Globus pallidus (tissue), 1 donor: Measurements from ENCODE around the gene AKAP13.

Experiments used
- DNase-seq: peaks from one replicate; pipeline ENCODE4 v3.0.0-alpha.2; 2015; ENCODE audit warnings: low spot score

Gene AKAP13

GRCh38 chr15:85706779-85707518, 326.5 kb downstream of the AKAP13 start:
- DNase-seq, result no peak

GRCh38 chr15:85707519-85708338, 327.3 kb downstream of the AKAP13 start:
- DNase-seq, result no peak

- DNase-seq, result no peak
Measured at GRCh38 chr15:85708402-85708941, 328.1 kb downstream of the AKAP13 start.

GRCh38 chr15:85709250-85709649, 328.8 kb downstream of the AKAP13 start:
- no peak for DNase-seq

GRCh38 chr15:85710340-85710842, 330.0 kb downstream of the AKAP13 start:
- no peak for DNase-seq

GRCh38 chr15:85711580-85712192, 331.3 kb downstream of the AKAP13 start:
- no peak for DNase-seq

GRCh38 chr15:85716261-85716660, 335.9 kb downstream of the AKAP13 start:
- DNase-seq, result no peak

- DNase-seq, result no peak
Measured at GRCh38 chr15:85717212-85717611, 336.8 kb downstream of the AKAP13 start.

- DNase-seq, result no peak
Measured at GRCh38 chr15:85718271-85718971, 338.0 kb downstream of the AKAP13 start.

- DNase-seq, result no peak
Measured at GRCh38 chr15:85718981-85719380, 338.6 kb downstream of the AKAP13 start.

GRCh38 chr15:85722374-85723152, 342.2 kb downstream of the AKAP13 start:
- DNase-seq, result no peak

- DNase-seq, result no peak
Measured at GRCh38 chr15:85723960-85724945, 343.9 kb downstream of the AKAP13 start.

GRCh38 chr15:85725019-85725418, 344.6 kb downstream of the AKAP13 start:
- DNase-seq, result no peak

GRCh38 chr15:85725564-85725963, 345.2 kb downstream of the AKAP13 start:
- no peak for DNase-seq

GRCh38 chr15:85726454-85726853, 346.1 kb downstream of the AKAP13 start:
- DNase-seq, result no peak

- no peak for DNase-seq
Measured at GRCh38 chr15:85727068-85727467, 346.7 kb downstream of the AKAP13 start.

GRCh38 chr15:85730001-85730820, 349.8 kb downstream of the AKAP13 start:
- peak; percentile 69 for DNase-seq

- DNase-seq, result no peak
Measured at GRCh38 chr15:85733416-85733815, 353.0 kb downstream of the AKAP13 start.

GRCh38 chr15:85737061-85737460, 356.7 kb downstream of the AKAP13 start:
- no peak for DNase-seq
